HG02759 (cell line): ENCODE results near the gene SLC17A5.
"Not testable (repeated sequence)": the region's sequence is repeated elsewhere in the genome, so short reads cannot be mapped to it uniquely, and the experiment has no call there.

Experiments
- ATAC-seq: cut with Tn5 transposase; IDR thresholded peaks from one replicate; pipeline ENCODE4 v1.9.1; 2021; ENCODE audit warnings: mild to moderate bottlenecking, moderate library complexity; ENCODE audit not compliant: unreplicated experiment

Gene SLC17A5

DNA sequence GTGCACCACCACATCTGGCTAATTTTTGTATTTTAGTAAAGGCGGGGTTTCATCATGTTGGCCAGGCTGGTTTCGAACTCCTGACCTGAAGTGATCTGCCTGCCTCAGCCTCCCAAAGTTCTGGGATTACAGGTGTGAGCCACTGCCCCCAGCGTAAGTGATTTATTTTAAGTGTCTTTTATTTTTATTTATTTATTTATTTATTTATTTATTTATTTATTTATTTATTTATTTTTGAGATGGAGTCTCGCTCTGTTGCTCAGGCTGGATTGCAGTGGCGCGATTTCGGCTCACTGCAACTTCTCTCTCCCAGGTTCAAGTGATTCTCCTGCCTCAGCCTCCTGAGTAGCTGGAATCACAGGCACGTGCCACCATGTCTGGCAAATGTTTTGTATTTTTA is 30.3 kb downstream of the SLC17A5 start:
- ATAC-seq = not testable (repeated sequence)

DNA sequence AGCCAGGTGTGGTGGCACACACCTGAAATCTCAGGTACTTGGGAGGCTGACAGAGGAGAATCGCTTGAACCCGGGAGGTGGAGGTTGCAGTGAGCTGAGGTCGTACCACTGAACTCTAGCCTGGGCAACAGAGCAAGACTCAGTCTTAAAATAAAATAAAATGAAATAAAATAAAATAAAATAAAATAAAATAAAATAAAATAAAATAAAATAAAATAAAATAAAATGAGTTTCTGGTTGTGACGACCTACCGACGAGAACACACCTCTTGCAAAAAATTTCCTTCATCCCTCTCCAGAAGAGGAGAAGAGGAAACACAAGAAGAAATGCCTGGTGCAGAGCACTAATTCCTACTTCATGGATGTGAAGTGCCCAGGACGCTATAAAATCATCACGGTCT is 35.7 kb downstream of the SLC17A5 start:
- ATAC-seq = not testable (repeated sequence)

- no peak for ATAC-seq
Measured at GRCh38 chr6:73614802-73615201, 39.0 kb downstream of the SLC17A5 start.

GRCh38 chr6:73613806-73614536 is 39.8 kb downstream of the SLC17A5 start:
- no peak for ATAC-seq

GRCh38 chr6:73612611-73613010 is 41.2 kb downstream of the SLC17A5 start:
- ATAC-seq = no peak

GRCh38 chr6:73610444-73611275 is 43.1 kb downstream of the SLC17A5 start:
- no peak for ATAC-seq

DNA sequence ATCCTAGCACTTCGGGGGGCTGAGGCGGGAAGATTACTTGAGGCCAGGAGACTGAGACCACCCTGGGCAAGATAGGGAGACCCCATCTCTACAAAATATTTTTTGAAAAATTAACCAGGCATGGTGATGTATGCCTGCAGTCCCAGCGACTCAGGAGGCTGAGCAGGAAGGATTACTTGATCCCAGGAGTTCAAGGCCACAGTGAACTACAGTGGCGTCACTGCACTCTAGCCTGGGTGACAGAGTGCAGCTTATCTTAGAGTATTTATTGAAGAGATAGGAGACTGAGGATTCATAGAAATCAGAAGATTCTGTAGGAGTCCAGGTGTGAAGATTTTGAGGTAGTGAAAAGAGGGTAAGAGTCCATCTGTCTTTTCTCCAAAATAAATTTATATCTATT is 45.0 kb downstream of the SLC17A5 start:
- no peak for ATAC-seq

- ATAC-seq = no peak
Measured at GRCh38 chr6:73606428-73606827, 47.4 kb downstream of the SLC17A5 start.

DNA sequence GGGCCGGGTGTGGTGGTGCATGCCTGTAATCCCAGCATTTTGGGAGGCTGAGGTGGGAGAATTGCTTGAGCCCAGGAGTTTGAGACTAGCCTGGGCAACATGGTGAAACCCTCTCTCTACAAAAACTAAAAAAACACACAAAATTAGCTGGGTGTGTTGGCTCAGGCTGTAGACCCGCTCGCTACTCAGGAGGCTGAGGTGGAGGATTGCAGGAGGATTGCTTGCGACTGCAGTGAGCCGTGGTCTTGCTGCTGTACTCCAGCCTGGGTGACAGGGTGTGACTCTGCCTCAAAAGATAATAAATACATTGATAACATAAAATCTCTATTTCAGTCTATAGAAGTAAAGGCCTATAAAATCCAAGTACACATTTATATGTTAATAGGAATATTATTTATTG is 49.3 kb downstream of the SLC17A5 start:
- ATAC-seq = no peak

DNA sequence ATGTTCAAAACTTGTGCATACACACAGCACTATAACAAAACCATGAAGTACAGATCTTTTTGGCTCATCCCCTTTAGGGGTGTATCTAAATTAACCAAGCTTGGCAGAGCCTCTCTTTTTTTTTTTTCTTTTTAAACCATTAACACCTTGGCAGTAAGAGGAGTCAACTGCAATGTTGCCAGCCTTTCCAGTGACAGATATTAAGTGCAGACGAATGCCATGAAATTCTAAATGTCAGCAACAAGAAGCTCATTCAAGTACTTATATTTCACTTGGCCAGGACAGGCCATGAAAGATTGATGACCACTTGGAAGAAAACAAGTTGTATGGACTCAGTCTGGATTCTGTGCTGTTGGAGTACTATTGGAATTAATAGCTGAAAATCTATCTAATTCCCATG is 49.8 kb downstream of the SLC17A5 start:
- ATAC-seq = no peak

DNA sequence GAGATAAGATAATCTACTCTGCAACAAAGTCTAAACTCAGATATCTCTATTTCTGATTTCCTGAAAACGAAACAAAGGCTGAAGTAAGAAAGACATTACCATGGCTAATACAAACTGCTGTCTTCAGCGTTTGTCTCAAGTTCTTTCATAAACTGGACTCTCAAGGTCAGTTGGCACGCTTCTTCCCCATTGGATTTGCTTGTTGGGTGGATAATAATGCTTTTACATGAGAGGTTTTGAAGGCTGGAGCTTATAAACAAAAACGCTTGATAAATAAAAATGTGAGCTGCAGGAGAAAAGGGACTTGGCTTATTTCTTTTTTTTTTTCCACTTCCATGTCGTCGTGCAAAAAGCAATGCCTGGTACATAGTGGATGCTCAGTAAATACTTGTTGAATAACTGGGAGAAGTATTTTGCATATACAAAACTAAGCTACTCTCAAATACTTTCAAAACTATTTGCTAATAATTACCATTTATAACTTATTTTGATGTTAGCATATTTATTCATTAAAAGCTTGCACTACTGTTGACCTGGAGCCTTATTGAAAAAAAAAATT is 67.3 kb downstream of the SLC17A5 start:
- ATAC-seq = peak; percentile 16

- peak; percentile 78 for ATAC-seq
Measured at GRCh38 chr6:73585566-73586415, 68.0 kb downstream of the SLC17A5 start.

DNA sequence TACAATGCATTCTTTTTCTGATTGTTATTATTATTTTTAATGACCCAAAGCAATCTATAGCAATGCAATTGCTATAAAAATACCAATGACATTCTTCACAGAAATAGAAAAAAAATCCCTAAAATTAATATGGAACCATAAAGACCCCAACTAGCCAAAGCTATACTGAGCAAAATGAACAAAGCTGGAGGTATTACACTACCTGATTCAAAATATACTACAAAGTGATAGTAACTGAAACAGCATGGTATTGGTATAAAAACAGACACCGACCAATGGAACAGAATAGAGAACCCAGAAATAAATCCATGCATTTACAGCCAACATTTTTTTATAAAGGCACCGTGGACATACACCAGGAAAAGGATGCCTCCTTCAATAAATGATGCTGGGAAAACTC is 72.5 kb downstream of the SLC17A5 start:
- ATAC-seq = no peak

GRCh38 chr6:73580247-73581149 is 73.3 kb downstream of the SLC17A5 start:
- peak; percentile 88 for ATAC-seq

- peak; percentile 14 for ATAC-seq
Measured at GRCh38 chr6:73579851-73580246, 73.9 kb downstream of the SLC17A5 start.

DNA sequence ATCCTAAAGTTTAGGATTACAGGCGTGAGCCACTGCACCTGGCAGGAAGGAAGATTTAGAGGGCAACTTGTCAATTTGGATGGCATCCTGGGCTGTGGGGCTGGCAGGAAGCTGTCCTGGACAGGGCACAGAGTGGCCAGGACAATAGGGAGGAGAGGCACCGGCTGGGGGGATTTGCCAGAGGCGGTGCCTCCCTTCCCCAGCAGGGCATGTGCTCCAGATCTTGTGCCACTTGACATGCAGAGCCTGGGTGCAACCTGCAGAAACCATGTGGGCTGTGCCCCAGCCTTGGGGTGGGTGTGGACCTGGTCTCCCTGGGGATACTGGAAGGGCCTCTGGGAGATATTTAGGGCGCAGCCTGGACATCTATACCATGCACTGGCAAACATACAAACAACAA is 74.4 kb downstream of the SLC17A5 start:
- ATAC-seq = no peak

DNA sequence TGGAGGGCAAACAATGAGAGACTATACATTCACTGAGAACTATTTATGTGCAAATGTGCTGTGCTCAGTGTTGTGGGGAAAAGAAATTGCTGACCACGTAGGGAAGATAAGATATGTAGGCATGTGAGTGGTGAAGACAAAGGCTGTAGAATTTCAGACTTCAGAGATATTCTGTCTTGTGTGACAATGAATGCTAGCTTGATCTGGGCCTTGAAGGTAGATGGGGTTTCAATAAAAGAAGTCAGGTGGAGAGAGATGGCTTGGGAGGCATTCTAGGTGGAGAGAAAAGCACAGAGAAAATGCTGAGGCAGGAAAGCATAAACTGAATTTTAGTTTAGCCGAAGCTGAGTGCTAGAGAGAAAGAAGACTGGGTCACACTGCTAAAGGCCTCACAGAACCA is 76.1 kb downstream of the SLC17A5 start:
- ATAC-seq = no peak

- ATAC-seq = not testable (repeated sequence)
Measured at GRCh38 chr6:73572531-73572930, 81.3 kb downstream of the SLC17A5 start.

DNA sequence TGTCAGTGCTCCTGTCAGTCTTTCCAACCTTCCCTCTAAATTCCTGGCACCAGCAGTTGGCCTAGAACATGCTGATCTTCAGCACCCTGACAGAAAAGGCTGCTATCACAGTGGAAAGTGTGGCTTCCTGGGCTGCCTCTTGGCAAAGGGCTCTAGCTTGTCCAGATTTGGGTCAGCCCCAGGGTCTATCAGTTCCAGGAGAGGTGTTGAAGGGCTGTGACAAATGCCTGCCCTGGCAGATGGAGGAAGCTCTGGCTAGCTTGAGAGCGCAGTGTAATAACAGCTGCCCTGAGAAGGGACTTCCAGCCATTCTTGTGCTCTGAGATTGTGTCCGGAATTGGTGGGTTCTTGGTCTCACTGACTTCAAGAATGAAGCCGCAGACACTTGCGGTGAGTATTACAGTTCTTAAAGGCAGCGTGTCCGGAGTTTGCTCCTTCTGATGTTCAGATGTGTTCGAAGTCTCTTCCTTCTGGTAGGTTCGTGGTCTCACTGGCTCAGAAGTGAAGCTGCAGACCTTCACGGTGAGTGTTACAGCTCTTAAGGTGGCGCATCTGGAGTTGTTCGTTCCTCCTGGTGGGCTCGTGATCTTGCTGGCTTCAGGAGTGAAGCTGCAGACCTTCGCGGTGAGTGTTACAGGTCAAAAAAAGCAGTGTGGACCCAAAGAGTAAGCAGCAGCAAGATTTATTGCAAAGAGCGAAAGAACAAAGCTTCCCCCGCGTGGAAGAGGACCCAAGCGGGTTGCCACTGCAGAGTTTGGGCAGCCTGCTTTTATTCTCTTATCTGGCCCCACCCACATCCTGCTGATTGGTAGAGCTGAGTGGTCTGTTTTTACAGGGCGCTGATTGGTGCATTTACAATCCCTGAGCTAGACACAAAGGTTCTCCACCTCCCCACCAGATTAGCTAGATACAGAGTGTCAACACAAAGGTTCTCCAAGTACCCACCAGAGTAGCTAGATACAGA is 82.3 kb downstream of the SLC17A5 start:
- not testable (repeated sequence) for ATAC-seq
